Activated CD4-positive, alpha-beta T cell treated with anti-CD3 and anti-CD28 coated beads, Interleukin-2, Interleukin-6, amounts not matched to agents 100 ng/mL and 50 ng/mL, durations not matched to agents 16 hours and 8 hours (primary cell): ENCODE measurements around the gene CEACAM8.
"Not testable (repeated sequence)": the region's sequence is repeated elsewhere in the genome, so short reads cannot be mapped to it uniquely, and the experiment has no call there.

ENCODE experiments used
- DNase-seq: peaks from one replicate; pipeline ENCODE4 v3.0.0-alpha.2; 2020

Gene CEACAM8

DNA sequence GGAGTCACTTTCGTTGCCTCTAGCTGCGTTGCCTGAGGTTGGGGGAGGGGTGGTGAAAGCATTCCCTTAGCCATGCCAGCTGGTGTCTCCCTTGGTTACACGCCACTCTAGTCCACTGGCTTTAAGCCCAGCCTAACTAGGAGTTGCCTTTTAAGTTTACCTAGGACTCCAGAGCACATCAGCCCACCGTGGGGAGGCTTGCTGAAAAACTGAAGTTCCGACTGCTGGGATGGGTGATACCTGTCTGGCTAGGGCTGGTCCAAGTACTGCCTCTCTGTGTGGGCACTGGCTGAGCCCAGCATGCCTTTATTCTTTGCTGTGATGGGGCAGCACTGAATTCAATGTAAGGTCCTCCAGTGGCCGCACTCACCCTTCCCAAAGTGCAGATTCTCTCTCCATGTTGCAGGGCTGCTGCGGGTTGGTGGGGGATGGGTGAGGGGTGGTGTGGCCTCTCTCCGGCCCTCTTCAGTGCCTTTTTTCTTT is 54.6 kb downstream of the CEACAM8 start:
- no peak for DNase-seq

DNA sequence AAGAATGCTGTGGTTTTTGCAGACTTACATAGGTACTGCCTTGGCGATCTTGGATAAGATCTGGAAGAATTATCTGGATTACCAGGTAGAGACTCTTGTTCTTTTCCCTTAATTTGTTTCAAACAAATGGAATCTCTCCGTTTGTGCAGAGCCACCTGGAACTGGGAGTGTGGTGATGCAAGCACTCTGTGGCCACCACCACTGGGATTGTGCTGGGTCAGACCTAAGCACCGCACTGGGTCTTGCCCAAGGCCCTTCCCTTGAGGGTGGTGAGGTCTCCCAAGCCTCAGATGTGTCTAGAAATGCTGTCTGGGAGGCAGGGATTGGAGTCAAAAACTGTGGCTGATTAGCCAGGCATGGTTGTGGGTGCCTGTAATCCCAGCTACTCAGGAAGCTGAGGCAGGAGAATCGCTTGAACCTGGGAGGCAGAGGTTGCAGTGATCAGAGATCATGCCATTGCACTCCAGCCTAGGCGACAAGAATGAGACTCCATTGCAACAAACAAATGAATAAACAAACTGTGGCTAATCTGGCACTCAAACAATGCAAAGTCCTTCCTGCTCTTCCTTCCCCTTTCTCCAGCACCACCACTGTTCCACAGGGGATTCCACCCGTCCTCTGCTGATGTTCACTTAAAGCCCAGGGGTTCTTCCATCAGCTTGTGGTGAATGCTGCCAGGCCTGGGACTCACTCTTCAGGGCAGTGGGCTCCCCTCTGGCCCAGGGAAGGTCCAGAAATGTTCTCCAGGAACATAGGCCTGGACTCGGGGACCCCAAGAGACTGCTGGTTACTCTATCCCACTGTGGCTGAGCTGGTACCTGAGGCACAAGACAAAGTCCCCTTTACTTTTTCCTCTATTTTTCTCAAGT is 55.6 kb downstream of the CEACAM8 start:
- DNase-seq = no peak

DNA sequence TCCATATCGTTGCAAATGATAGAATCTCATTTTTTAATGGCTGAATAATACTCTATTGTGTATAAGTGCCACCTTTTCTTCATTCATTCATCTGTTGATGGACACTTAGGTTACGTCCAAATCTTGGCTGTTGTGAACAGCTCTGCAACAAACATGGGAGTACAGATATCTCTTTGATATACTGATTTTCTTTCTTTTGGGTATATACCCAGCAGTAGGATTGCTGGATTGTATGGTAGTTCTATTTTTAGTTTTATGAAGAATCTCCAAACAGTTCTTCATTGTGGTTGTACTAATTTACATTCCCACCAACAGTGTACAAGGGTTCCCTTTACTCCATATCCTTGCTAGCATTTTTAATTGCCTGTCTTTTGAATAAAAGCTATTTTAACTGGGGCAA is 59.4 kb downstream of the CEACAM8 start:
- not testable (repeated sequence) for DNase-seq

DNA sequence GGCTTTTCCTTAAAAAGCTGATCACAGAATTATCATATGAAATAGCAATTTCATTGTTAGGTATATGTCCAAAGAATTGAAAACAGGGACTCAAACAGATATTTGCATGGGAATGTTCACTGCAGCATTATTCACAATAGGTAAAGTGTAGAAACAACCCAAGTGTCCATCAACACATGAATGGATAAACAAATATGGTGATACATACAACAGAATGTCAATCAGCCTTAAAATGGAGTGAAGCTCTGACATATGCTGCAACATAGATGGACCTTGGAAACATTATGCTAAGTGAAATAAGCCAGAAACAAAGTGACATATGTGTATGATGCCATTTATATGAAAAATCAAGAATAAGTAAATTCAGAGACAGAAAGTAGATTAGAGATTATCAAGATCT is 60.3 kb downstream of the CEACAM8 start:
- no peak for DNase-seq

DNA sequence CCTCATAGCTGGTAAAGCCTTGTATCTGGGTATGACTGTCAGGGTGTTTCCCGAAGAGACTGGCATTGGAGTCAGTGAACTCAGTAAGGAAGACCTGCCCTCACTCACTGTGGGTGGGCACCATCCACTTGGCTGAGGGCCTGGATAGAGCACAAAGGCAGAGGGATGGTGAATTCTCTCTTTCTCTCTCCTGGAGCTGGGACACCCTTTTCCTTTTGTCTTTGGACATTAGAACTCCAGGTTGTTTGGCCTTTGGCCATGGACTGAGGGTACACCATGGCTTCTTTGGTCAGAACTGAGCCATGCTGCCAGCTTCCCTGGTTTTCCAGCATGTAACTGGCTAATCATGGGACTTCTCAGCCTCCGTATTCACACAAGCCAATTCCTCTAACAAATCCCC is 61.8 kb downstream of the CEACAM8 start:
- DNase-seq = no peak

DNA sequence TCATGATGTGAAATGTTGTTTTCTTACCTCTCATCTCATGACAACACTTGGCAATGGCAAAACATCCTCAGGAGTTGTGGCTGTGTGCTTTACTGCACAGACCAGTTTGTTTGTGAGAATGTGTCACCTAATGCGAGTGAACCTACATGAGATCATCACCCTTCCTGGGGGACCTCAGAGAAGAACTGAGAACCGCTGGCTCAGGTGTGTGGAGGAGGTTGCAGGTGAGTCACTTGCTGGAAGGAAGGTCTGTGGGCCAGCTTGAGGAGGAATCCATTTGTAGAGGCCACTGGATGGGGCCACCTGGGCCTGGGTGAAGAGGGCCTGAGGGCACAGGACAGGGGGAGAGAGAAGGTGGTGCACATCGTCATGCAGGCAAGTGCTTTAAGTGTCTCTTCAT is 63.4 kb downstream of the CEACAM8 start:
- no peak for DNase-seq
